DND-41 (cell line): Measurements from ENCODE around the gene FOXP1.

Experiments used
- ATAC-seq: fragments of 200-7000 bp; cut with Tn5 transposase; 3 replicates; pipeline ENCODE4 v1.9.1; 2021; ENCODE audit warnings: low read depth; ENCODE audit not compliant: insufficient read depth
- DNase-seq: peaks from one replicate; pipeline ENCODE4 v3.0.0-alpha.2; 2020
- H2AFZ ChIP-seq: 2 replicates; pipeline ENCODE4 v1.6.0; 2012; ENCODE audit warnings: low read depth, low read length
- H3K27ac ChIP-seq: 2 replicates; pipeline ENCODE4 v1.5.1; 2012; ENCODE audit warnings: low read length, inconsistent platforms
- H3K27me3 ChIP-seq: fragments of 200-600 bp; sonication (generic); 2 replicates; pipeline ENCODE4 v1.6.0; 2012; ENCODE audit warnings: low read length, mild to moderate bottlenecking, inconsistent platforms; ENCODE audit not compliant: insufficient read depth, poor library complexity
- H3K36me3 ChIP-seq: 2 replicates; pipeline ENCODE4 v1.5.1; 2012; ENCODE audit warnings: low read length, inconsistent platforms; ENCODE audit not compliant: insufficient read depth
- H3K4me1 ChIP-seq: 2 replicates; pipeline ENCODE4 v1.5.1; 2012; ENCODE audit warnings: mild to moderate bottlenecking, low read length; ENCODE audit not compliant: insufficient read depth
- H3K4me2 ChIP-seq: 2 replicates; pipeline ENCODE4 v1.6.0; 2012; ENCODE audit warnings: mild to moderate bottlenecking, moderate library complexity, low read length, inconsistent platforms; ENCODE audit not compliant: insufficient read depth
- H3K4me3 ChIP-seq, 2 experiments: fragments of 200-600 bp in 1 of 2; shearing (Covaris generic) in 1 of 2; 2 replicates each; pipeline ENCODE4 v1.5.1; 2012 to 2016; ENCODE audit warnings: inconsistent platforms in 2 of 2, low read length in 2 of 2, mild to moderate bottlenecking in 2 of 2, low read depth in 1 of 2, moderate library complexity in 1 of 2
- H3K79me2 ChIP-seq: 2 replicates; pipeline ENCODE4 v1.6.0; 2012; ENCODE audit warnings: low read length, inconsistent platforms; ENCODE audit not compliant: insufficient read depth
- H3K9ac ChIP-seq: 2 replicates; pipeline ENCODE4 v1.6.0; 2012; ENCODE audit warnings: low read depth, mild to moderate bottlenecking, inconsistent platforms, low read length, moderate library complexity
- H3K9me3 ChIP-seq: 2 replicates; pipeline ENCODE4 v1.5.1; 2012; ENCODE audit warnings: low read length, moderate library complexity, mild to moderate bottlenecking, inconsistent platforms; ENCODE audit not compliant: insufficient read depth, severe bottlenecking
- H4K20me1 ChIP-seq: 2 replicates; pipeline ENCODE4 v1.6.0; 2012; ENCODE audit warnings: low read length; ENCODE audit not compliant: insufficient read depth
- CTCF ChIP-seq: IDR thresholded peaks from 2 replicates; pipeline ENCODE4 v1.5.1; 2012; ENCODE audit warnings: borderline replicate concordance, low read length, moderate library complexity, mild to moderate bottlenecking; ENCODE audit not compliant: poor library complexity, severe bottlenecking; ENCODE audit errors: extremely low read depth
- EZH2 ChIP-seq: IDR thresholded peaks from 3 replicates; pipeline ENCODE4 v1.6.1; 2012; ENCODE audit warnings: borderline replicate concordance, low read depth, mild to moderate bottlenecking, moderate library complexity, low read length, inconsistent platforms; ENCODE audit not compliant: severe bottlenecking

Gene FOXP1

GRCh38 chr3:71012971-71013370 is 570.6 kb downstream of the FOXP1 start:
- Histone ChIP-seq H3K9me3 (no peaks in the 10 kb centered on the region), H3K36me3 (peaks cover 39% of the 10 kb centered on the region), H3K4me3 (no peak overlapping the region), H3K79me2 (peaks cover 58% of the 10 kb centered on the region), H3K9ac (no peak overlapping the region), H3K4me1 (peaks cover 46% of the 10 kb centered on the region), H3K27ac (no peak overlapping the region), H3K27me3 (no peaks in the 10 kb centered on the region), H3K4me2 (no peak overlapping the region), H4K20me1 (peaks cover 16% of the 10 kb centered on the region; the same call in 1 of the 2 replicates), H2AFZ (no peak overlapping the region)
- ATAC-seq = no peak
- no peak for DNase-seq
- no peak for TF ChIP-seq CTCF
- no peak for TF ChIP-seq EZH2

DNA sequence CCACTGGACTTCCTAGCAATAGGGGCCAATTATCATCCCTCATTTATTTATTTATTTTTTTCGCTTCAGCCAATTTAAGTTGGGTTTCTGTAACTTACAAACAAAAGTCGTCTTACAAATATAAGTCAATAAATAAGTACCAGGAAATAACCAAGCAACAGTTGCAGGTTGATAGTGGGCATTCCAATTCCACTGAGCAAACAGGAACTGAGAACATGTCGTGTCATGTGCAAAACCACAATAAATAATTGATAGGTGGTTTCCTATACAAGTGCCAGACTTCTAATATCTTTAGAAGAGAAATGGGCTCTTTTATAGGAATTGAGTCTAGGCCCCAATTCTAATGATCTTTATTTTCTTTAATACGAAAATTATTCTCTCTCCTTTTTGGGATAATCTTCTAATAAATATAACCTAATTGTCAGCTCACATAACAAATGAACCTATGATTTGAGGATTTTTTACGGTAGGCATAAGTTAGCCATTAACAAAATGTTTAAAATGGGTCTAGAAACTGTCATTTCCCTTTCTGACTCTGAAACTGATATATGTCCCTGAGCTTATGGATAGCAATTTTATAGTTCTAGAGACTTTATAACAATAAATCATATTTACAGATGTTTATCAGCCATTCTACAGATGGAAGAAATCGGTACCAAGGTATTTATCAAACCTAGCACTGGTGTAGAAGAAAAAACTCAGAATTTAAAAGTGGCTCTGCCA is 571.8 kb downstream of the FOXP1 start:
- ATAC-seq = peak; percentile 32; the same call in 1 of the 3 replicates
- no peak for DNase-seq
- Histone ChIP-seq H3K4me2 (no peak overlapping the region), H3K27ac (peak overlapping the region; percentile 74), H3K36me3 (peaks cover 44% of the 10 kb centered on the region), H3K4me1 (peaks cover 46% of the 10 kb centered on the region), H3K9me3 (no peaks in the 10 kb centered on the region), H3K9ac (no peak overlapping the region; the same call in 1 of the 2 replicates), H3K4me3 (no peak overlapping the region), H3K27me3 (no peaks in the 10 kb centered on the region), H3K79me2 (peaks cover 61% of the 10 kb centered on the region), H2AFZ (no peak overlapping the region), H4K20me1 (peaks cover 18% of the 10 kb centered on the region; the same call in 1 of the 2 replicates)
- TF ChIP-seq EZH2 (no peak), CTCF (no peak)

GRCh38 chr3:71010726-71011455 is 572.6 kb downstream of the FOXP1 start:
- Histone ChIP-seq H3K4me2 (no peak overlapping the region; the same call in 1 of the 2 replicates), H3K27me3 (no peaks in the 10 kb centered on the region)

More at GRCh38 chr3:71010726-71011455, 572.6 kb downstream of the FOXP1 start:
- peaks cover 62% of the 10 kb centered on the region for H3K79me2 ChIP-seq
- TF ChIP-seq CTCF = peak; percentile 17
- no peak for TF ChIP-seq EZH2
- peak overlapping the region; percentile 13; the same call in 1 of the 2 replicates for H3K9ac ChIP-seq
- ATAC-seq = peak; percentile 82
- no peaks in the 10 kb centered on the region for H3K9me3 ChIP-seq
- no peak overlapping the region for H3K4me3 ChIP-seq
- peaks cover 38% of the 10 kb centered on the region for H3K36me3 ChIP-seq
- H3K27ac ChIP-seq = peak overlapping the region; percentile 74
- peak; percentile 45 for DNase-seq
- peaks cover 18% of the 10 kb centered on the region; the same call in 1 of the 2 replicates for H4K20me1 ChIP-seq
- peaks cover 46% of the 10 kb centered on the region for H3K4me1 ChIP-seq
- H2AFZ ChIP-seq = no peak overlapping the region
